HEK293T (cell line): ENCODE data around the gene PPP3R1.

Experiments used
- CTCF ChIA-PET: fragments of 350-600 bp; formaldehyde crosslinking; extraction: SDS; loops from one replicate; lab custom pipeline; 2021; ENCODE audit warnings: antibody characterized with exemption, inconsistent platforms; lab: Yijun Ruan, JAX
- POLR2A ChIA-PET: fragments of 350-600 bp; formaldehyde crosslinking; extraction: SDS; loops from one replicate; lab custom pipeline; 2020; ENCODE audit warnings: antibody characterized with exemption, inconsistent platforms; lab: Yijun Ruan, JAX
- DNase-seq: peaks from one replicate; pipeline ENCODE4 v3.0.0; 2012; ENCODE audit warnings: mixed read lengths; ENCODE audit errors: extremely low spot score
- ARNT ChIP-seq: fragments of 450-650 bp; IDR thresholded peaks from 2 replicates; pipeline ENCODE4 v1.6.1; 2017; ENCODE audit warnings: mild to moderate bottlenecking
- BHLHE40 ChIP-seq: fragments of 450-650 bp; IDR thresholded peaks from 2 replicates; pipeline ENCODE4 v1.6.1; 2016; ENCODE audit warnings: mild to moderate bottlenecking, moderate library complexity, borderline replicate concordance
- CTBP1 ChIP-seq: fragments of 450-650 bp; IDR thresholded peaks from 2 replicates; pipeline ENCODE4 v1.6.1; 2016; ENCODE audit warnings: borderline replicate concordance
- ELF4 ChIP-seq: fragments of 450-650 bp; IDR thresholded peaks from 2 replicates; pipeline ENCODE4 v1.6.1; 2017; ENCODE audit warnings: antibody characterized with exemption
- FOXA1 ChIP-seq: fragments of 450-650 bp; IDR thresholded peaks from 2 replicates; pipeline ENCODE4 v1.6.1; 2016; ENCODE audit warnings: mild to moderate bottlenecking
- FOXK2 ChIP-seq: fragments of 450-650 bp; IDR thresholded peaks from 2 replicates; pipeline ENCODE4 v1.6.1; 2016; ENCODE audit warnings: mild to moderate bottlenecking
- FOXM1 ChIP-seq: fragments of 450-650 bp; IDR thresholded peaks from 2 replicates; pipeline ENCODE4 v1.6.1; 2017; ENCODE audit warnings: mild to moderate bottlenecking, borderline replicate concordance
- HDGF ChIP-seq: fragments of 450-650 bp; IDR thresholded peaks from 2 replicates; pipeline ENCODE4 v1.6.1; 2017; ENCODE audit warnings: antibody characterized with exemption, borderline replicate concordance
- L3MBTL2 ChIP-seq: fragments of 450-650 bp; conservative IDR thresholded peaks from 2 replicates; pipeline ENCODE4 v1.6.1; 2016; ENCODE audit warnings: mild to moderate bottlenecking
- LEF1 ChIP-seq: fragments of 450-650 bp; IDR thresholded peaks from 2 replicates; pipeline ENCODE4 v1.6.1; 2017; ENCODE audit warnings: mild to moderate bottlenecking, borderline replicate concordance
- NFRKB ChIP-seq: fragments of 450-650 bp; IDR thresholded peaks from 2 replicates; pipeline ENCODE4 v1.6.1; 2016; ENCODE audit warnings: mild to moderate bottlenecking, moderate library complexity
- SP1 ChIP-seq: fragments of 450-650 bp; IDR thresholded peaks from 2 replicates; pipeline ENCODE4 v1.6.1; 2017
- SUZ12 ChIP-seq: fragments of 450-650 bp; IDR thresholded peaks from 2 replicates; pipeline ENCODE4 v1.6.1; 2016; ENCODE audit warnings: mild to moderate bottlenecking
- TARDBP ChIP-seq: fragments of 450-650 bp; IDR thresholded peaks from 2 replicates; pipeline ENCODE4 v1.6.1; 2016
- ZNF384 ChIP-seq: fragments of 450-650 bp; IDR thresholded peaks from 2 replicates; pipeline ENCODE4 v1.6.1; 2016
- TF ChIP-seq, protein P1 (sequence below): fragments of 450-650 bp; IDR thresholded peaks from 2 replicates; pipeline ENCODE4 v1.6.1; 2016

PPP3R1 gene

DNA sequence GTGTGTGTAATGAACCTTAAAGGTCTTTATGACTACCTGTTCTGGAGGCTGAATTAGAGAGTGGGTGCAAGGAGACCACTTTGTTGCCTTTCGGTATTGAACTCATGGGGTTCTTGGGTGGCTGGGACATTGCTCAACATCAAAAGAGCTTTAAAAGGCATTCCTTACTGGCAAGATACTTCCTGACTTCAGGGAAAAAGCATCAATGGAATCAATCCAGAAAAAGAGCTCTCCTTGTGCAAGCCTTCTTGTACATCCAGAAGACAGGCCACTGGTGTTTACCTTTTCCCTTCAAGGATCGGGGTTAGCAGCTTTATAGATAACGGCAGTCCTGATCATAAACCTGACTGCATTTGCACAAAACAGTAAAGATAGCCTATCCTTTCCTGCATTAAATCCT is 85.1 kb downstream of the PPP3R1 start:
- TF ChIP-seq CTBP1, result no peak
- no peak for TF ChIP-seq HDGF
- TF ChIP-seq L3MBTL2, result no peak
- TF ChIP-seq SUZ12, result no peak
- no peak for TF ChIP-seq FOXA1
- TF ChIP-seq, protein P1, sequence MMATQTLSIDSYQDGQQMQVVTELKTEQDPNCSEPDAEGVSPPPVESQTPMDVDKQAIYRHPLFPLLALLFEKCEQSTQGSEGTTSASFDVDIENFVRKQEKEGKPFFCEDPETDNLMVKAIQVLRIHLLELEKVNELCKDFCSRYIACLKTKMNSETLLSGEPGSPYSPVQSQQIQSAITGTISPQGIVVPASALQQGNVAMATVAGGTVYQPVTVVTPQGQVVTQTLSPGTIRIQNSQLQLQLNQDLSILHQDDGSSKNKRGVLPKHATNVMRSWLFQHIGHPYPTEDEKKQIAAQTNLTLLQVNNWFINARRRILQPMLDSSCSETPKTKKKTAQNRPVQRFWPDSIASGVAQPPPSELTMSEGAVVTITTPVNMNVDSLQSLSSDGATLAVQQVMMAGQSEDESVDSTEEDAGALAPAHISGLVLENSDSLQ, result no peak
- TF ChIP-seq LEF1, result no peak
- TF ChIP-seq ARNT, result no peak
- TF ChIP-seq SP1, result no peak
- no peak for TF ChIP-seq NFRKB
- TF ChIP-seq ELF4, result no peak
- no peak for DNase-seq
- ChIA-PET CTCF (interaction anchor here (1.0 to 1.4 kb wide), 2 partner anchors 45 to 116 kb away, joined by 3 to 4 read pairs; no protein-coding TSS in a partner anchor), POLR2A (interaction anchor here (1.1 kb wide), 1 partner anchor 10 kb away, joined by 3 read pairs; the partner anchor contains the start of gene PNO1)

DNA sequence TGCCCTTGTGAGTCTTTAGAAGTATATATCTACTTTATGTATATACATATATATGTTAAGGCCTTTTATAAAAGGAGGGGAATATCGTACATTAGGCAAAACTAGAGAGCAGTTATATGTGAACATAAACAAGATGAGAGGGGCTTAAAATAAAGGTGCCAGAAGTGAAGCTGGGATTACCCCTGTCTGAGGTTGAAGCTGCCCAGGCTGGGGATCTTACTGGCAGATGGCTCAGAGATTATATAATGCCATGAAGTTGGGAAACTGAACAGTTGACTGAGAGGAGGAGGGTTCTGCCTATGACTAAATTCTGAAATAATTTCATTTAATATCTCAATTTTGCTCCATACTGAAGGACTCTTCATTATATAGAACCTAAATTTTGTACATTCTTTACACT is 88.7 kb downstream of the PPP3R1 start:
- TF ChIP-seq LEF1 (no peak), FOXM1 (no peak), SP1 (no peak), SUZ12 (no peak), HDGF (no peak), CTBP1 (no peak), NFRKB (no peak), ZNF384 (no peak), ELF4 (no peak), L3MBTL2 (no peak), TARDBP (no peak), FOXA1 (no peak), BHLHE40 (no peak), ARNT (no peak), FOXK2 (no peak)
- TF ChIP-seq, protein P1, result no peak
- DNase-seq, result no peak
- ChIA-PET CTCF (no interaction called here), POLR2A (no interaction called here)

DNA sequence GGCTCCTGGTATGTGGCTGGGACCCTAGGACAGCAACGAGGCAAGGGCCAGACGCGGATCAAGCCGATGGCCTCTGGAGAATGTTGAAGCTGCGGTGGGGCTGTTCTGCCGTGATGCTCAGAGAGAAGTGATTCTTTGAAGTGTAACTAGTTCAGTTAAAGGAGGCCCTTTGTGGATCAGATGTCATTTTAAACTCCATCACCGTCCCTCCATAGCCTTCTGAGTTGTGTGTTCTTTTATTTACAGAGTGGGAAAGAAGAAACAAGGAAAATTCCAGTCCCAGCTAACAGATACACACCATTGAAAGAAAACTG is 94.2 kb downstream of the PPP3R1 start:
- TF ChIP-seq SUZ12, result no peak
- no peak for TF ChIP-seq ARNT
- no peak for TF ChIP-seq FOXA1
- CTCF ChIA-PET, result interaction anchor here (0.5 to 0.6 kb wide), 2 partner anchors 36 to 92 kb away, joined by 3 to 4 read pairs; no protein-coding TSS in a partner anchor
- POLR2A ChIA-PET, result interaction anchor here (0.6 to 1.4 kb wide), 4 partner anchors 10 to 122 kb away, joined by 3 to 4 read pairs (median 4); partner anchors contain the start of gene C1D
- no peak for DNase-seq

DNA sequence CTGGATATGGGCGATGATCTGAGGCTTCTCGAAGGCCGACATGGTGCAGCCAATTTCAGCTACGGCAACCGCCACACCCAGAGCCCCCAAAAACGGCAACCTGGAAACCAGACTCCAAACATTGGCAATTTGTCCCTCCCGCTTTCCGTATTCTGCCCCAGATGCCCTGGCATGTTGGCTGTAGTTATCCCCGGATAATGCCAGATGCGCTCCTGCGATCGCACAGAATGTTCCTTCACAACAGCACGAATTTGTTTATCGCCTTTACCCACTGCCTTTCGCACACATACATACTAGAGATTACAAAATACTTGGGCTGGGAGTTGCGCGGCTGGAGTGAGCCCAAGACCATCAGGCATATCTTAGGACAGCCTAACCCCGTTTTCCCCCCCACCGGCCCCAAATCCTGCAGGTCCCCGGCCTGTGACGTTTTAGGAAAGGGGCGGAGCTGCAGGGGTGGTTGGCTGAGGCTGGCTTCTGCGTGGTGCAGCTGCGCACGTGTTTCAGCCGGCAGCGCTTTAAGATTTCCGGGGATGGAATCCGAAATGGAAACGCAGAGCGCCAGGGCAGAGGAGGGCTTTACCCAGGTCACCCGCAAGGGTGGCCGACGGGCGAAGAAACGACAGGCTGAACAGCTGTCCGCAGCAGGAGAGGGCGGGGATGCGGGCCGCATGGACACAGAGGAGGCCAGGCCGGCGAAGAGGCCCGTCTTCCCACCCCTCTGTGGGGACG is 94.8 kb downstream of the PPP3R1 start, which contains the start of gene PNO1:
PNO1 (plus strand) TSS at position 487 of the 732 bp plus-strand sequence; CDS start at position 534, 47 bp downstream.
- peak; percentile 96 for DNase-seq
- peak; percentile 81 for TF ChIP-seq L3MBTL2
- no peak for TF ChIP-seq NFRKB
- TF ChIP-seq ELF4, result peak; percentile 24; the same call in 1 of the 2 replicates
- no peak for TF ChIP-seq TARDBP
- ChIA-PET POLR2A (interaction anchor here (0.6 to 1.4 kb wide), 6 partner anchors 10 to 146 kb away, joined by 3 to 4 read pairs (median 3); partner anchors contain the start of gene C1D), CTCF (interaction anchor here (0.5 to 0.6 kb wide), 2 partner anchors 35 to 93 kb away, joined by 3 to 4 read pairs; no protein-coding TSS in a partner anchor)

DNA sequence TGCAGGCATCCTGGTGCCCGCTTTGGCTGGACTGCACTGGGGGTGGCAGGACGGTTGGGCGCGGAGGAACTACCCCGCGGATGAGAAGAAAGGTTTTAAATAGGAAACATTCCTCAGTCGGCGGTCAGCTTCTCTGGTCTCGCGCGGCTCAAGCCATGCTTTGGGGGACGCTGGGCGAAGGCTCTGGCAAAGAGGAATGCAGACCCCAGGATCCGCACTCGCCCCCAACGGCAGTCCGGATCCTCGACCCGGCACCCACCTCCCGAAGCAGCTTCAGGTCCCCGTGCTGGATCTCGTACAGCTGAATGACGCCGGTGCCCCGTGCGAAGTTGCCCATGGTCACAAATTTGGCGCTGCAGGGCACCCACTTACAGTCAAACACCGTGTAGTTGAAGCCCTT is 95.3 kb downstream of the PPP3R1 start:
- ChIA-PET CTCF (no interaction called here), POLR2A (interaction anchor here (1.0 to 1.4 kb wide), 6 partner anchors 11 to 146 kb away, joined by 3 to 4 read pairs (median 3); partner anchors contain the start of gene PPP3R1)
- no peak for DNase-seq
- TF ChIP-seq L3MBTL2 (peak; percentile 69), SUZ12 (no peak)
- TF ChIP-seq, protein P1, result no peak

DNA sequence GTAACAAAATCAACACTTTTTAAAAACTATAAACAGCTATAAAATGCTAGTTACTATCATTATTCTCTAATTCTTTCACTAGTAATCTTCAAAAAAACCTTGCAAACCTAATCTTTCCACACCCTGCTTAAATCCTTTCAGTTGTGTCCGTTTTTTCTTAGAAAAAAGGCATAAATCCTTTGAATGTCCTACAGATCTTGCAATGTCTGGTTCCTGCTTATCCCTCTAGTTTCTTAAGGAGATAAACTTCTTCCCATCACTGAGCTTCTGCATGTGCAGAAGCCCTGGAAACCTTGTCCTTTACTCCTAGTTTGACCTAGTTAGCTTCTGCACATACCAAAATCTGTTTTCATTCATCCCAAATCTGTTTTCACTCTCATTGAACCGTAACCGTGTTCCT is 95.9 kb downstream of the PPP3R1 start:
- TF ChIP-seq HDGF (no peak), FOXM1 (no peak), CTBP1 (no peak), L3MBTL2 (no peak), TARDBP (no peak), ARNT (no peak), FOXA1 (no peak), SP1 (no peak), ZNF384 (no peak), ELF4 (no peak), FOXK2 (no peak), LEF1 (no peak), NFRKB (no peak), SUZ12 (no peak), BHLHE40 (no peak)
- TF ChIP-seq, protein P1, result no peak
- no peak for DNase-seq
- ChIA-PET POLR2A (interaction anchor here (1.1 to 1.2 kb wide), 2 partner anchors 11 to 96 kb away, joined by 3 to 4 read pairs; partner anchors contain the start of gene PPP3R1), CTCF (no interaction called here)
